ENCODE results near the gene FDX2.
"Not testable (repeated sequence)": the region's sequence is repeated elsewhere in the genome, so short reads cannot be mapped to it uniquely, and the experiment has no call there.

Gene FDX2

GRCh38 chr19:10284065-10284959 lies 31.5 kb downstream of the FDX2 start:
- DNase-seq (ENCODE audit: low spot score): no peak

GRCh38 chr19:10283301-10284064 lies 32.3 kb downstream of the FDX2 start:
- DNase-seq (ENCODE audit: low spot score): no peak

GRCh38 chr19:10282043-10282442 lies 33.8 kb downstream of the FDX2 start:
- not testable (repeated sequence) for DNase-seq (ENCODE audit: low spot score)

GRCh38 chr19:10279737-10280442 lies 35.9 kb downstream of the FDX2 start:
- DNase-seq (ENCODE audit: low spot score): no peak

DNA sequence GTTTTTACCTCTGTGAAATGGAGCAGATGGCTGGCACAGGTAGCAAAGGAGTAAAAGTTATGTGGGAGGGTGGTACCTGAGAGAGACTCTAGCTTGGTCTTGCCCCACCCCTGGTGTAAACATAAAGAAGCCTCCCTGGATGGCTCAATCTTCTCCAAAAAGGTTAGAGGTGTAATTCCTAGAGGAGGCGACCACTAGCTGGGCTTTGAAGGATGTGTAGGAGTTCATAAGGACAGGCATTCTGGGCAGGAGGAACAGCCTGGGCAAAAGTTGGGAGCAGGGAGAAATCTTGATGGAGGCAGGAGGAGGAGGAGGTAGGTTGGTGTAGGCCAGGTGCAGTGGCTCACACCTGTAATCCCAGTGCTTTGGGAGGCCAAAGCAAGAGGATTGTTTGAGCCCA lies 36.9 kb downstream of the FDX2 start:
- DNase-seq (ENCODE audit: low spot score): no peak

DNA sequence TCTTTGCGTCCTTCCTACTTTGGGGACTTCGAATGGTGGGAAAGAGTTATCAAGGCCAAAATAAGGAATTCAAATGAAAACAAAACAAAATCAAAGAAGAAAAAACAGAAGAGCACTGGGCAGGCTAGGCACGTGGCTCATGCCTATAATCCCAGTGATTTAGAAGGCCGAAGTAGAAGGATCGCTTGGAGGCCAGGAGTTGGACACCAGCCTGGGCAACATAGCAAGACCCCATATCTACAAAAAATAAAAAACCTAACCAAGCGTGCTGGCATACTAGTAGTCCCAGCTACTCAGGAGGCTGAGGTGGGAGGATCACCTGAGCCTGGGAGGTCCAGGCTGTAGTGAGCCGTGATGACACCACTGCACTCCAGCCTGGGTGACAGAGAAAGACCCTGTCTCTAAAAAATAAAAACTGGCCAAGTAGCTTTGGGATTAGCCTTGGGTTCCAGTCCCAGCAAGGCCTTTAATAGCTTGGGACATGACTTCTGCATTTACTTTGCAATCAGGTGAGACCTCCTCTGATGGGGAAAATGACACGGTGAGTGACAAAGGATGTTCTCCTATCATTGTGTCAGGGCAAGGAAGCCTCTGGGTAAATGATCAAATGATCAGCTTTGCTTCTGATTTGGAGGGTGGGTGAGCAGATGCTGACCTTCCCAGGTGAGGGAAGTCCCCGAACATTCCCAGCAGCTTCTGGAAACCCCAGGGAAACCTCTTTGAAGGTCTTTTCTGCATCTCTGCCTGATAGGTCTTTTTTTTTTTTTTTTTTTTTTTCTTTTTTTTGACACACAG lies 37.8 kb downstream of the FDX2 start:
- no peak for DNase-seq (ENCODE audit: low spot score)

- DNase-seq (ENCODE audit: low spot score): no peak
Measured at GRCh38 chr19:10274589-10274988, 41.2 kb downstream of the FDX2 start.

GRCh38 chr19:10271543-10272086 lies 44.2 kb downstream of the FDX2 start:
- peak; percentile 68 for DNase-seq (ENCODE audit: low spot score)

DNA sequence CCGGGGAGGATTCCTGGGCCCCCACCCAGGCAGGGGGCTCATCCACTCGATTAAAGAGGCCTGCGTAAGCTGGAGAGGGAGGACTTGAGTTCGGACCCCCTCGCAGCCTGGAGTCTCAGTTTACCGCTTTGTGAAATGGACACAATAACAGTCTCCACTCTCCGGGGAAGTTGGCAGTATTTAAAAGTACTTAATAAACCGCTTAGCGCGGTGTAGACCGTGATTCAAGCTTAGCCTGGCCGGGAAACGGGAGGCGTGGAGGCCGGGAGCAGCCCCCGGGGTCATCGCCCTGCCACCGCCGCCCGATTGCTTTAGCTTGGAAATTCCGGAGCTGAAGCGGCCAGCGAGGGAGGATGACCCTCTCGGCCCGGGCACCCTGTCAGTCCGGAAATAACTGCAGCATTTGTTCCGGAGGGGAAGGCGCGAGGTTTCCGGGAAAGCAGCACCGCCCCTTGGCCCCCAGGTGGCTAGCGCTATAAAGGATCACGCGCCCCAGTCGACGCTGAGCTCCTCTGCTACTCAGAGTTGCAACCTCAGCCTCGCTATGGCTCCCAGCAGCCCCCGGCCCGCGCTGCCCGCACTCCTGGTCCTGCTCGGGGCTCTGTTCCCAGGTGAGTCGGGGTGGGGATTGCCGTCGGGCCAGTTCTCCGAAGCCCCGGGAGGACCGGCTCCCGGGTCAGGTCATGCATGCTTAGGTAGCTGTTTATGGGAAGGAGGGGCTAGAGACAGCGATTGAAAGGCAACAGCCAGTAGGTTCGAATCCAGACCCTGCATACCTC lies 45.0 kb downstream of the FDX2 start, which contains the start of gene ICAM1:
Gene ICAM1 (plus strand): TSS at position 505 of the 779 bp plus-strand sequence. CDS start 40 bp downstream, at position 545.
- DNase-seq (ENCODE audit: low spot score): peak; percentile 82

- peak; percentile 68 for DNase-seq (ENCODE audit: low spot score)
Measured at GRCh38 chr19:10270180-10270615, 45.6 kb downstream of the FDX2 start.

GRCh38 chr19:10269333-10270179 lies 46.3 kb downstream of the FDX2 start:
- peak; percentile 80 for DNase-seq (ENCODE audit: low spot score)

- no peak for DNase-seq (ENCODE audit: low spot score)
Measured at GRCh38 chr19:10268071-10268470, 47.7 kb downstream of the FDX2 start.

DNA sequence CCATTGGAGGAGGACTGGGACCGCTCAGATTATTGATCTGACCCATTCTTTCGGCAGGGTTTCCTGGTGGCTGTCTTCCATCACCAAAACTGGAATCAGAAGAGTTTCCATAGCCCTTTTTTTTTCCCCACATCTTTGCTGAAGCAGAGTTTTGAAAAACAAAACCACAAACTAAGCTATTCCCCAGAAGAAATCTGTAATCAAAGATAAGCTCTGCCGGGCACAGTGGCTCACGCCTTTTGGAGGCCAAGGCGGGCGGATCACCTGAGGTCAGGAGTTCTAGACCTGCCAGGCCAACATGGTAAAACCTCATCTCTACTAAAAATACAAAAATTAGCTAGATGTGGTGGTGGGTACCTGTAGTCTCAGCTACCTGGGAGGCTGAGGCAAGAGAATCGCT lies 49.1 kb downstream of the FDX2 start:
- DNase-seq (ENCODE audit: low spot score): no peak

- DNase-seq (ENCODE audit: low spot score): no peak
Measured at GRCh38 chr19:10262771-10263170, 53.0 kb downstream of the FDX2 start.

- DNase-seq (ENCODE audit: low spot score): no peak
Measured at GRCh38 chr19:10260141-10260584, 55.7 kb downstream of the FDX2 start.

All from germinal center (tissue), 1 donor.